Measurements from ENCODE around the gene SPTBN4.
"Not testable (repeated sequence)": the region's sequence is repeated elsewhere in the genome, so short reads cannot be mapped to it uniquely, and the experiment has no call there.

The SPTBN4 gene

DNA sequence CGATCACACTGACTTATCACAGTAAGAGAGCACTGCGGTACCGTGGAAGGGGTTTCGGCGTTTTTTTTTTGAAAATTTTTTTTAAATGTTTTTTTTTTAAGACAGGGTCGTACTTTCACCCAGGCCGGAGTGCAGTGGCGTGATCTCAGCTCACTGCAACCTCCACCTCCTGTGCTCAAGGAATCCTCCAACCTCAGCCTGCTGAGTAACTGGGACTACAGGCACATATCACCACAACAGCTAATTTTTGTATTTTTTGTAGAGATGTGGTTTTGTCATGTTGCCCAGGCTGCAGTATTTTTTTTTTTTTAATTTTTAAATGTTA lies 153.3 kb downstream of the SPTBN4 start:
- no peak for TF ChIP-seq CTCF (IDR thresholded peaks at IDR 0.05; ENCODE audit: borderline replicate concordance, insufficient read depth, low read depth, low read length)
- H3K4me3 ChIP-seq (ENCODE audit: low read depth, low read length), result no peak overlapping the region

GRCh38 chr19:40621283-40621682 lies 154.5 kb downstream of the SPTBN4 start:
- H3K4me3 ChIP-seq (ENCODE audit: low read depth, low read length), result no peak overlapping the region
- no peak for TF ChIP-seq CTCF (IDR thresholded peaks at IDR 0.05; ENCODE audit: borderline replicate concordance, insufficient read depth, low read depth, low read length)

- no peak for TF ChIP-seq CTCF (IDR thresholded peaks at IDR 0.05; ENCODE audit: borderline replicate concordance, insufficient read depth, low read depth, low read length)
These were observed 155.4 kb downstream of the SPTBN4 start for GRCh38 chr19:40621966-40622772.

DNA sequence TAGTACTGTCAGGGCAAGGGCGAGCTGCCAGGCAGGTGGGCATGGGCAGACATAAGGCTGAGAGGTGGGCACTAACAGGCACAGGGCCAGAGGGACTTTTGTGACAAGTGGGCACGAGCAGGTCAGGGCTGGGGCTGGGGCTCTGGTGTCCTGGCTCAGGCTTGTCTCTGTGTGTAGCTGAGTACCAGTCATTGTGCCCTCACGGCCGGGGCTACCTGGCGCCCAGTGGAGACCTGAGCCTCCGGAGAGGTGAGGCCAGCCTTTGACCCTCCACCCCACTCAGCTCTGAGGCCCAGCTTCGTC lies 155.9 kb downstream of the SPTBN4 start:
- TF ChIP-seq CTCF (IDR thresholded peaks at IDR 0.05; ENCODE audit: borderline replicate concordance, insufficient read depth, low read depth, low read length), result no peak

More at GRCh38 chr19:40621966-40622772, 155.4 kb downstream of the SPTBN4 start:
- H3K4me3 ChIP-seq (ENCODE audit: low read depth, low read length), result no peak overlapping the region

GRCh38 chr19:40623403-40624251 lies 156.8 kb downstream of the SPTBN4 start:
- no peak for TF ChIP-seq CTCF (IDR thresholded peaks at IDR 0.05; ENCODE audit: borderline replicate concordance, insufficient read depth, low read depth, low read length)
- no peak overlapping the region for H3K4me3 ChIP-seq (ENCODE audit: low read depth, low read length)

More for the DNA sequence above, 155.9 kb downstream of the SPTBN4 start:
- no peak overlapping the region for H3K4me3 ChIP-seq (ENCODE audit: low read depth, low read length)

- H3K4me3 ChIP-seq (ENCODE audit: low read depth, low read length), result not testable (repeated sequence)
These were observed 157.8 kb downstream of the SPTBN4 start for GRCh38 chr19:40624369-40625153.

GRCh38 chr19:40625406-40626120 lies 158.8 kb downstream of the SPTBN4 start:
- no peak overlapping the region for H3K4me3 ChIP-seq (ENCODE audit: low read depth, low read length)
- TF ChIP-seq CTCF (IDR thresholded peaks at IDR 0.05; ENCODE audit: borderline replicate concordance, insufficient read depth, low read depth, low read length), result no peak

Data from GM12875 (cell line).